ENCODE measurements around the gene CHRND.
A peak's percentile ranks its signal among the peaks of the same experiment; 100 is the strongest.

Gene CHRND

GRCh38 chr2:232487385-232488096, 38.4 kb upstream of the CHRND start, which contains the start of gene ECEL1:
Gene ECEL1, minus strand, starts transcription at chr2:232487834. Its CDS starts 1,181 bp downstream, at chr2:232486653.
- DNase-seq = no peak

- DNase-seq = no peak
These were observed 37.8 kb upstream of the CHRND start for GRCh38 chr2:232488097-232488711.

GRCh38 chr2:232488721-232489300, 37.1 kb upstream of the CHRND start:
- DNase-seq = no peak

- no peak for DNase-seq
These were observed 36.3 kb upstream of the CHRND start for GRCh38 chr2:232489516-232490220.

GRCh38 chr2:232490221-232491138, 35.5 kb upstream of the CHRND start:
- DNase-seq = no peak

GRCh38 chr2:232491139-232491780, 34.7 kb upstream of the CHRND start:
- DNase-seq = no peak

- no peak for DNase-seq
These were observed 33.6 kb upstream of the CHRND start for GRCh38 chr2:232492236-232492848.

- no peak for DNase-seq
These were observed 32.8 kb upstream of the CHRND start for GRCh38 chr2:232492963-232493700.

GRCh38 chr2:232493701-232494474, 32.1 kb upstream of the CHRND start:
- DNase-seq = no peak

- no peak for DNase-seq
These were observed 31.4 kb upstream of the CHRND start for GRCh38 chr2:232494542-232494941.

GRCh38 chr2:232495292-232495691, 30.7 kb upstream of the CHRND start:
- no peak for DNase-seq

- no peak for DNase-seq
These were observed 29.3 kb upstream of the CHRND start for GRCh38 chr2:232496501-232497270.

- no peak for DNase-seq
These were observed 28.6 kb upstream of the CHRND start for GRCh38 chr2:232497348-232497747.

GRCh38 chr2:232498452-232498851, 27.5 kb upstream of the CHRND start:
- DNase-seq = no peak

GRCh38 chr2:232501331-232501771, 24.6 kb upstream of the CHRND start:
- no peak for DNase-seq

GRCh38 chr2:232501794-232502390, 24.1 kb upstream of the CHRND start:
- DNase-seq = peak in 3 of 56 donors; percentile 3 to 16 (median 9)

GRCh38 chr2:232502511-232502910, 23.4 kb upstream of the CHRND start:
- peak in 3 of 56 donors; percentile 28 to 72 (median 41) for DNase-seq

All from nucleus accumbens (tissue), 56 donors.